ENCODE results near the gene HSD17B8.

Gene HSD17B8

DNA sequence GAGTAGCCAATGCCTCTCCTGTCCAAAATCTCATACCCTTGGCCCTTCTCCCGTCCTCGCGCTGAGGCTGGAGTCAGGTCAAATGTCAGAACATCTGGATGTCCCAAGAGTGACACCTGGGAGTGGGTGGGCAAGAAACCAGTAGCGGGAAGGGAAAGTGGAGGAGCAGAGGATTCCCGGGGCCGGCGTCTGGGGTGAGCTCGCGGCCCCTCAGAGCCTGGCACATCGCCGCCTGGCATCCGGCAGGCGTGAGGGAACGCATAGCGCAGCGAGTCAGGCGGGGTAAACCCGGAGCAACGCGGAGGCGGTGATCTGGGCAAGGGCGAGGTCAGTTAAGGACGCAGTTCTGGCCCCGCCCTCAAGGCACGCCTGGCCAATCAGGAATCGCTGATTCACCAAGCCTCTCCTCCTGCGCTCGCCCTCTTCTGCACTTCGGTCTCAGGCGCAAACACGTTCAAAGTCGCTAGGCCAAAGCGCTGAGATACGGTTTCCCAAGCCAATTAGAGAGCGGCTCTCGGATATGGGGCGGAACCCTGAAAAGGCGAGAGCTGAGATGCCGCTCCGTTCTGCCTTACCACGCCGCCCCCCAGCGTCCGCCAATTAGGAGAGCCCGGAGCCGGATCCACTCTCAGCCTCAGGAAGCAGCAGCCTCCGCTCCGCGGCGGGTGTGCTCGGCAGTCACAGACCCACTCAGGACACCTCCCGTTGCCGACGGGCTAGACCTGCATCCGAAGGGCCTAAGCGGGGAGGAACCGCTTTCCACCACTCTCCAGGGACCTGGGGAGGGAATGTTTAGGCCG is 44.7 kb downstream of the HSD17B8 start:
- peak; percentile 95 to 98 for DNase-seq

DNA sequence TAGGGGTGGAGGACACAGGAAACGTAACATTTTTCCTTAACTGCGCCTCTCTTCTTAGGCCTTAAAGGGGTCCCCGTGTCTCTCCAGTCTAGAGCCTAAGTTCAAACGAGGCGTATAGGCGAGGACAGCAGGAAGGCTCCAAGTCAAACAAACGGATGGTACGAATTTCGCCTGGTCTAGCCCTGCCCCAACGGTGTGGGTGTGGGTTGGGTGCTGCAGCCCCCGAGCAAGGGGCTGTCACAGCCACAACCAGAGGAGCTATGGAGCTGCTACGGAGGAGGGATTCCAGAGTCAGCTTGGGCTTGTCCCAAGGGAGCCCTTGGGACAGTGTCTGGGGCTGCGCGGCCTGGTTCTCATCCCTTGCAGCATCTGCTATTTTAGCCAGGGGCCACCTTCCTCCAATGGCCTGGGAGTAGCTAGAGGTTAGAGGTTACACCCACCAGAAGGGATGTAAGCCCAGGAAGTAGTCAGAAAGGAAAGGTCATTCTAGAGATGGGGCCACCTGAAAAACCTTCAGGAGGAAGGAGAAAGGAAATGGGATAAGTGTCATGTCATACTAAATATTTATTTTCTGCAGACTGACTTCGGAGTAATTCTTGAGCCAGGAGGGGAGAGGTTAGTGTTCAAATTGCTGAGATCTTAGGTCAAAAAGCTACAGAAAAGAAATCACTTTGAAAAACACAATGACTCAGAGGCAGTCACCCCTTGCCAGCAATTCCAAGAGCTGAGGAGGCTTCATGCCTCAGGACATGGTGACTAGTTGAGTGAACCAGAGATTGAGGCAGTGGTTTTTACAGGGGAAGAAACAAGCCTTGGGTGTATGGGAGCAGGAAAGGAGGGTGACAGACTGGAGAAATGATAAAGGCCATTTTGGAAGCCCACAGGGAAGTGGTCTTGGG is 45.5 kb downstream of the HSD17B8 start:
- DNase-seq: no peak

DNA sequence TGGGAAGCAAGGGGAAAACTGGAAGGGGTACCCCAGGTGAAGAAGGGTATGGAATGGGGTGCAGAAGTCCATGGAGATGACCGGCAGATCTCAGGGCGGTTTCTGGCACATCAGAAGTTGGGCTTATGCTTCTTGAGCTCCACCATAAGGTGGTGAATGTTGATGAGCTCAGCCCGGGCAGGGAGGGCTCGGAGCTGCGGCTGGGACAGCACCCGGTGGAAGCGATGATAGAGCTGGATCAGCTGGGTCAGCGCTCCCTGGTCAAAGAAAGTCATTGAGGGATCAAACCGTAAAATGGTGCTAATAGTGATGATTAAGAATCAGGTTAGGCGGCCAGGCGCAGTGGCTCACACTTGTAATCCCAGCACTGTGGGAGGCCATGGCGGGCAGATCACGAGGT is 46.3 kb downstream of the HSD17B8 start:
- no peak for DNase-seq

DNA sequence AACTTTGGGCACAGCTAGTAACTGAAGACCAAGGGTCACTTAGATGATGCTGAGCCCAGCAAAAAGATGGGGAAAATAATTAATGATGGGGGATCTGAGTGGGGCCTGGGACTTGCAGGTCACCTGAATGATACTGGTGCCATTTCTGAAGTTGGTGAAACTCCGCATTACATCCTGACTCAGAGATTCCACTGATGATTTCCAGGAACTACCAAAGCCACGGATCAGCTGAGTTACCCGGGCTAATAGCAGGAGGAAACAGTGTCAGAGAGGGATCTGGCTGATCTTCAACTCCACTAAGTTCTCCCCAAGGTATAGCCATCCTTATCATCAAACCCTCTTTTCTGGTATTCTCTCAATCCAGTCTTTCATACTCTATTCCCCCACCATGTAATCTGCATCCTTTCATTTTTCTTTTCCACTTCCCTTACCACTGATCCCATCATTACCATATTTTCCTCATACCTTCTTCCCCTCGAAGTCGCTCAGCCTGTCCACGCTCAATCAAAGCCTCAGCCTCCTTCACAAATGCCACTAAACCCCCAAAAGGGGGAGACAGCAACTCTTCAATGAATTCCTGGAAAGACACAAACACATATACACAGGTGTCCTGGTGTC is 47.0 kb downstream of the HSD17B8 start:
- DNase-seq: no peak

DNA sequence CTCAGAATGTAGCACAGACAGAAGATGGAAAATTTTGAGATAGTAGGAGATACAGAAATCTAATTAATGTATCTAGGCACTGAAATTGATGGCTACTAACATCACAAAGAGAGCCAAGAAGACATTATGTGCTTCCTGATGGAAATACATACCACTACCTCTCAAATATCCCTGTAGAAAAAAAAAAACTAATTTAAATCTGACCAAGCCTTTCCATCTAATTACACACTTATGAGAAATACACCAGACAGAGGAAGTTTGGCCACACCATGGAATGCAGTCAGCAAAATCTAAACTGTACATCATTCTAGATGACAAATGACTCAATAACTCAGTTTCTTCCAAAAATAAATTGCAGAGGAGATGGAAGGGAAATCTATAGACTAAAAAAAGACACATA is 48.3 kb downstream of the HSD17B8 start:
- DNase-seq: no peak

DNA sequence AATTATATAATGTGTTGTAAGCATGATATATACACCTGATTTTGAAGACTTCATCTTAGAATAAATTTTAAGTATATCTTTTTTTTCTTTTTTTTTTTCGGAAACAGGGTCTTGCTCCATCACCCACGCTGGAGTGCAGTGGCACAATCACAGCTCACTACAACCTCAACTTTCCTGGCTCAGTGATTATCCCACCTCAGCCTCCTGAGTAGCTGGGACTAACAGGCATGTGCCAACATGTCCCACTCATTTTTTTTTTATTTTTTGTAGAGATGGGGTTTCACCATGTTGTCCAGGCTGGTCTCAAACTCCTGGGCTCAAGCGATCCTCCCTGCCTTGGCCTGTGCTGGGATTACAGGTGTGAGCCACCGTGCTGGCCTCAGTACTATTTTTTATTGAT is 50.1 kb downstream of the HSD17B8 start:
- DNase-seq: no peak
